ENCODE data around the gene ARL15. TPM values are rescaled to one million over a fixed set of nuclear protein-coding genes. Genes with fewer than 3 reads are reported as not detected.

ARL15 gene
- total RNA-seq, 1 experiment from 2014 or later = 0.50 TPM

DNA sequence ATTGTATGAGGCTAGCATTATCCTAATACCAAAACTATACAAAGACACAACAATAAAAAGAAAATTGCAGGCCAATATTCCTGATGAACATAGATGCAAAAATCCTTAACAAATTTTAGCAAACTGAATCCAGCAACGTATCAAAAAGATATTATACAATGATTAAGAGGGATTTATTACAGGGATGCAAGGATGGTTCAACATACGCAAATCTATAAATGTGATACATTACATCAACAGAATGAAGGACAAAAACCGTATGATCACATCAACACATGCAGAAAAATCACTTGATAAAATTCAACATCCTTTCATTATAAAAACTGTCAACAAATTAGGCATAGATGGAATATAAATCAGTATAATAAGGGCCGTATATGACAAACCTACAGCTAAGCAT, 27.1 kb upstream of the ARL15 start:
- H3K9me3 ChIP-seq (ENCODE audit: insufficient read depth, low read depth) = no peaks in the 10 kb centered on the region; the same call in 1 of the 2 replicates
- no peaks in the 10 kb centered on the region for H3F3A ChIP-seq (ENCODE audit: insufficient read depth, low read depth)
- H3K9me2 ChIP-seq (ENCODE audit: insufficient read depth) = no peaks in the 10 kb centered on the region
- H3K36me3 ChIP-seq (ENCODE audit: low read depth) = no peaks in the 10 kb centered on the region
- no peak for DNase-seq
- no peak overlapping the region for H3K4me3 ChIP-seq
- ChIA-PET CTCF (no interaction called here), POLR2A (ENCODE audit: unreplicated experiment) (no interaction called here)
- H2AFZ ChIP-seq = no peak overlapping the region
- H4K20me1 ChIP-seq (ENCODE audit: insufficient read depth) = no peaks in the 10 kb centered on the region
- no TSS peak for BruUV-seq (replicated peaks)
- intact Hi-C loops (cut with micrococcal nuclease; ENCODE audit: unreplicated experiment) = no loop called here
- no peaks in the 10 kb centered on the region for H3K27me3 ChIP-seq (ENCODE audit: insufficient read depth, low read depth)
- H3K4me1 ChIP-seq (replicated peaks; ENCODE audit: insufficient read depth) = no peaks in the 10 kb centered on the region
- no peak for TF ChIP-seq CTCF (conservative IDR thresholded peaks at IDR 0.05)
- no peak for TF ChIP-seq EZH2 (IDR thresholded peaks at IDR 0.05; ENCODE audit: low read depth)
- H3K27ac ChIP-seq = no peak overlapping the region
- H3K4me2 ChIP-seq = no peak overlapping the region
- no peaks in the 10 kb centered on the region for H3K79me2 ChIP-seq (ENCODE audit: low read depth)

GRCh38 chr5:54332720-54333119, 22.3 kb upstream of the ARL15 start:
- DNase-seq = no peak
- BruUV-seq (replicated peaks) = no TSS peak
- no peaks in the 10 kb centered on the region for H3K9me3 ChIP-seq (ENCODE audit: insufficient read depth, low read depth)
- no peak overlapping the region for H3K4me2 ChIP-seq
- H3F3A ChIP-seq (ENCODE audit: insufficient read depth, low read depth) = peaks cover 9% of the 10 kb centered on the region; the same call in 1 of the 2 replicates
- H2AFZ ChIP-seq = no peak overlapping the region
- TF ChIP-seq CTCF (conservative IDR thresholded peaks at IDR 0.05) = no peak
- no peak for TF ChIP-seq EZH2 (IDR thresholded peaks at IDR 0.05; ENCODE audit: low read depth)
- no peaks in the 10 kb centered on the region for H3K36me3 ChIP-seq (ENCODE audit: low read depth)
- H3K9me2 ChIP-seq (ENCODE audit: insufficient read depth) = no peaks in the 10 kb centered on the region
- H3K79me2 ChIP-seq (ENCODE audit: low read depth) = no peaks in the 10 kb centered on the region
- ChIA-PET POLR2A (ENCODE audit: unreplicated experiment) (no interaction called here), CTCF (no interaction called here)
- H3K4me1 ChIP-seq (replicated peaks; ENCODE audit: insufficient read depth) = peaks cover 5% of the 10 kb centered on the region; the same call in 1 of the 2 replicates
- no peaks in the 10 kb centered on the region for H3K27me3 ChIP-seq (ENCODE audit: insufficient read depth, low read depth)
- H4K20me1 ChIP-seq (ENCODE audit: insufficient read depth) = no peaks in the 10 kb centered on the region
- no peak overlapping the region for H3K27ac ChIP-seq
- no peak overlapping the region for H3K4me3 ChIP-seq
- intact Hi-C loops (cut with micrococcal nuclease; ENCODE audit: unreplicated experiment) = no loop called here

- Histone ChIP-seq H3K4me2 (no peak overlapping the region), H3K9me3 (ENCODE audit: insufficient read depth, low read depth) (no peaks in the 10 kb centered on the region), H3K4me1 (replicated peaks; ENCODE audit: insufficient read depth) (peaks cover 5% of the 10 kb centered on the region; the same call in 1 of the 2 replicates), H3K79me2 (ENCODE audit: low read depth) (no peaks in the 10 kb centered on the region), H3K27ac (no peak overlapping the region), H3K36me3 (ENCODE audit: low read depth) (no peaks in the 10 kb centered on the region), H3F3A (ENCODE audit: insufficient read depth, low read depth) (peaks cover 9% of the 10 kb centered on the region; the same call in 1 of the 2 replicates), H2AFZ (no peak overlapping the region), H3K4me3 (no peak overlapping the region), H4K20me1 (ENCODE audit: insufficient read depth) (no peaks in the 10 kb centered on the region), H3K27me3 (ENCODE audit: insufficient read depth, low read depth) (no peaks in the 10 kb centered on the region), H3K9me2 (ENCODE audit: insufficient read depth) (no peaks in the 10 kb centered on the region)
- POLR2A ChIA-PET (ENCODE audit: unreplicated experiment) = no interaction called here
- DNase-seq = peak in 1 of 2 experiments; percentile 90
- TF ChIP-seq EZH2 (IDR thresholded peaks at IDR 0.05; ENCODE audit: low read depth) (no peak), CTCF (conservative IDR thresholded peaks at IDR 0.05) (no peak)
- no TSS peak for BruUV-seq (replicated peaks)
- CTCF ChIA-PET = no interaction called here
- intact Hi-C loops (cut with micrococcal nuclease; ENCODE audit: unreplicated experiment) = no loop called here
Observed at GRCh38 chr5:54329731-54330709, 19.6 kb upstream of the ARL15 start.
